H9 (cell line): ENCODE data around the gene NFIX. TPM values are rescaled to one million over a fixed set of nuclear protein-coding genes. Genes with fewer than 3 reads are reported as not detected.

ENCODE experiments used
- DNase-seq: peaks from one replicate; pipeline ENCODE4 v3.0.0-alpha.2; 2017
- H2AFZ ChIP-seq: one replicate; pipeline ENCODE4 v1.6.1; 2013; ENCODE audit warnings: mild to moderate bottlenecking, low read length, control low read depth, moderate library complexity
- H2AK5ac ChIP-seq: 2 replicates; pipeline ENCODE4 v1.6.1; 2013; ENCODE audit warnings: low read length, control low read depth, mixed read lengths; ENCODE audit not compliant: insufficient read length
- H2BK120ac ChIP-seq: one replicate; pipeline ENCODE4 v1.6.1; 2013; ENCODE audit warnings: low read depth, mild to moderate bottlenecking, low read length, control low read depth, inconsistent platforms; ENCODE audit not compliant: poor library complexity, severe bottlenecking
- H2BK12ac ChIP-seq: 2 replicates; pipeline ENCODE4 v1.6.1; 2013; ENCODE audit warnings: low read length, control low read depth, mixed read lengths, low read depth; ENCODE audit not compliant: insufficient read length
- H2BK15ac ChIP-seq: 2 replicates; pipeline ENCODE4 v1.6.1; 2013; ENCODE audit warnings: low read depth, low read length, control low read depth
- H2BK20ac ChIP-seq: one replicate; pipeline ENCODE4 v1.6.1; 2013; ENCODE audit warnings: low read depth, mild to moderate bottlenecking, low read length, control low read depth, inconsistent platforms; ENCODE audit not compliant: poor library complexity, severe bottlenecking
- H2BK5ac ChIP-seq: 2 replicates; pipeline ENCODE4 v1.6.1; 2013; ENCODE audit warnings: low read length, control low read depth, mixed read lengths; ENCODE audit not compliant: insufficient read length
- H3K14ac ChIP-seq: 2 replicates; pipeline ENCODE4 v1.6.1; 2013; ENCODE audit warnings: low read length, control low read depth; ENCODE audit not compliant: insufficient read depth
- H3K18ac ChIP-seq: 2 replicates; pipeline ENCODE4 v1.6.1; 2013; ENCODE audit warnings: low read depth, mild to moderate bottlenecking, mixed read lengths, low read length, control low read depth; ENCODE audit not compliant: insufficient read length
- H3K23ac ChIP-seq: 2 replicates; pipeline ENCODE4 v1.6.1; 2013; ENCODE audit warnings: low read length, control low read depth, mixed read lengths, low read depth; ENCODE audit not compliant: insufficient read length
- H3K23me2 ChIP-seq: 2 replicates; pipeline ENCODE4 v1.6.1; 2013; ENCODE audit warnings: low read depth, mild to moderate bottlenecking, mixed read lengths, low read length, control low read depth; ENCODE audit not compliant: insufficient read length, poor library complexity, severe bottlenecking
- H3K27ac ChIP-seq: 2 replicates; pipeline ENCODE4 v1.5.1; 2013; ENCODE audit warnings: low read length, control low read depth, mixed read lengths, low read depth; ENCODE audit not compliant: insufficient read length
- H3K27me3 ChIP-seq: 2 replicates; pipeline ENCODE4 v1.6.1; 2013; ENCODE audit warnings: low read length, control low read depth, inconsistent platforms; ENCODE audit not compliant: insufficient read depth
- H3K4ac ChIP-seq: 2 replicates; pipeline ENCODE4 v1.6.1; 2013; ENCODE audit warnings: low read depth, mild to moderate bottlenecking, control low read depth, inconsistent platforms, low read length, moderate library complexity
- H3K4me1 ChIP-seq: 2 replicates; pipeline ENCODE4 v1.6.1; 2013; ENCODE audit warnings: low read length, control low read depth, inconsistent platforms; ENCODE audit not compliant: insufficient read depth
- H3K4me2 ChIP-seq: 2 replicates; pipeline ENCODE4 v1.6.1; 2013; ENCODE audit warnings: low read length, control low read depth, mixed read lengths; ENCODE audit not compliant: insufficient read length, insufficient read depth
- H3K56ac ChIP-seq: 2 replicates; pipeline ENCODE4 v1.6.1; 2013; ENCODE audit warnings: low read depth, mild to moderate bottlenecking, mixed read lengths, low read length, control low read depth; ENCODE audit not compliant: insufficient read length
- H3K79me1 ChIP-seq: 2 replicates; pipeline ENCODE4 v1.6.1; 2013; ENCODE audit warnings: low read depth, mild to moderate bottlenecking, moderate library complexity, low read length, control low read depth, inconsistent platforms; ENCODE audit not compliant: insufficient read depth, poor library complexity, severe bottlenecking
- H3K79me2 ChIP-seq: 2 replicates; pipeline ENCODE4 v1.6.1; 2013; ENCODE audit warnings: low read length, control low read depth, inconsistent platforms; ENCODE audit not compliant: insufficient read depth
- H3K9ac ChIP-seq: 2 replicates; pipeline ENCODE4 v1.6.1; 2013; ENCODE audit warnings: low read length, control low read depth, mixed read lengths; ENCODE audit not compliant: insufficient read length; ENCODE audit errors: extremely low read depth
- H3K9me3 ChIP-seq: one replicate; pipeline ENCODE4 v1.6.1; 2013; ENCODE audit warnings: low read depth, low read length, inconsistent platforms; ENCODE audit not compliant: control insufficient read depth
- H3T11ph ChIP-seq: one replicate; pipeline ENCODE4 v1.6.1; 2013; ENCODE audit warnings: mild to moderate bottlenecking, low read length, control low read depth, inconsistent platforms
- H4K20me1 ChIP-seq: one replicate; pipeline ENCODE4 v1.6.1; 2013; ENCODE audit not compliant: control insufficient read depth, insufficient read length, insufficient read depth
- H4K5ac ChIP-seq: 2 replicates; pipeline ENCODE4 v1.6.1; 2013; ENCODE audit warnings: low read depth, mild to moderate bottlenecking, mixed read lengths, low read length, control low read depth; ENCODE audit not compliant: insufficient read length
- H4K8ac ChIP-seq: replicated peaks from 2 replicates; pipeline ENCODE4 v1.6.1; 2013; ENCODE audit warnings: low read length, control low read depth, mixed read lengths, low read depth; ENCODE audit not compliant: insufficient read length
- H4K91ac ChIP-seq: 2 replicates; pipeline ENCODE4 v1.6.1; 2013; ENCODE audit warnings: low read depth, mild to moderate bottlenecking, moderate library complexity, mixed read lengths, low read length, control low read depth; ENCODE audit not compliant: insufficient read length
- H3K27ac Mint-ChIP-seq, 3 experiments: 2 replicates in 2 of 3; 3 replicates in 1 of 3; pipeline ENCODE4 v1.8.0; 2020 to 2021; ENCODE audit warnings: mixed read lengths in 3 of 3, mild to moderate bottlenecking in 1 of 3, moderate library complexity in 1 of 3
- H3K27me3 Mint-ChIP-seq: 2 replicates; pipeline ENCODE4 v1.8.0; 2021; ENCODE audit warnings: low read depth, mild to moderate bottlenecking, moderate library complexity, mixed read lengths
- H3K36me3 Mint-ChIP-seq, 3 experiments: 2 replicates in 2 of 3; 3 replicates in 1 of 3; pipeline ENCODE4 v1.8.0; 2020 to 2021; ENCODE audit warnings: low read depth in 3 of 3, mixed read lengths in 3 of 3; ENCODE audit not compliant: insufficient read depth in 1 of 3
- H3K4me1 Mint-ChIP-seq, 2 experiments: 2 replicates each; pipeline ENCODE4 v1.8.0; 2020; ENCODE audit warnings: mixed read lengths in 2 of 2
- H3K4me3 Mint-ChIP-seq, 2 experiments: 2 replicates in 1 of 2; 3 replicates in 1 of 2; pipeline ENCODE4 v1.8.0; 2020 to 2021; ENCODE audit warnings: mild to moderate bottlenecking in 2 of 2, mixed read lengths in 2 of 2, moderate library complexity in 1 of 2
- H3K9me3 Mint-ChIP-seq, 2 experiments: 2 replicates in 1 of 2; 3 replicates in 1 of 2; pipeline ENCODE4 v1.8.0; 2020; ENCODE audit warnings: mild to moderate bottlenecking in 2 of 2, mixed read lengths in 2 of 2, moderate library complexity in 1 of 2
- WGBS: extraction: QIAGEN DNeasy Blood & Tissue Kit; methylation state at CpG from one replicate; pipeline ENCODE4 v1.1.7; 2013; ENCODE audit warnings: missing lambda C conversion rate, low lambda C conversion rate, mixed read lengths; ENCODE audit not compliant: insufficient read length; ENCODE audit errors: extremely low coverage; 5-methylcytosine and 5-hydroxymethylcytosine counted together
- total RNA-seq: library from RNA; stranded (reverse); gene quantifications from 2 replicates; pipeline ENCODE4 v1.2.1, GENCODE V29; 2021
- TF ChIP-seq, protein P1 (sequence below): fragments of 200-600 bp; sonication (generic); conservative IDR thresholded peaks from 3 replicates; pipeline ENCODE4 v1.8.0; 2021; ENCODE audit warnings: antibody characterized with exemption, mild to moderate bottlenecking

The NFIX gene
- total RNA-seq, 1 experiment from 2014 or later, result 0.31 TPM

DNA sequence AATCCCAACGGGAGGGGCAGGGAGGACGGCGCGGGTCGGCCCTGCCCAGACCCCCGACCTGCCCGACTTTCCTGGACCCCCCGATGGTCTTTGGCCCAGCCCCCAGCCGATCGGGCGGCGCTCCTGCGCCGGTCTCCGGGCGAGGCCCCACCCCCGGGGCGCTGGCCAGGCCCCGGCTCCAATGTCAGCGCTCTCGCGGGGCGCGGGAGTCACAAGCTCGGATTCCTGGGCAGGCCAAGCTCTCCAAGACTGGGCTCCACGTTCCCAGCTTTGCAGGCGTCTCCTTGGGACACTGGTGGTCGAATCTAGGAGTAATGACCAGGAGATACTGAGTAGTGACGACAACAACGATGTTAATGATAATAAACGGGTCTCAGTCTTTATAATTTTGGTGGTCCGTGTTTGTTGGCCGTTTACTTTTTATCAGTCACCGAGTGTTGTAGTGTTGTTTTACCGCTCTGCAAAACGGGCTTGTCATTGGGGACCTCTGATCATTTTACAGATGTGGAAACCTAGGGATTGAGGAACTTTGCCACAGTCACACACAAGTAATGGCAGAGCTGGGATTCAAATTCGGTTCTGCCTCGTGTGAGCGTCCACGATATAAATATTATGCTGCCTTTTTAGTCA, 49.1 kb upstream of the NFIX start:
- no peaks in the 10 kb centered on the region for H3K27me3 Mint-ChIP-seq
- H3K4me1 ChIP-seq, result no peaks in the 10 kb centered on the region
- H3K79me2 ChIP-seq, result no peaks in the 10 kb centered on the region; the same call in 1 of the 2 replicates
- peak overlapping the region; percentile 96 for H3K4me2 ChIP-seq
- H3K4me1 Mint-ChIP-seq, result peaks cover 10 to 22% of the 10 kb centered on the region in 2 experiments
- H3K14ac ChIP-seq, result peak overlapping the region; percentile 60; the same call in 1 of the 2 replicates
- H4K20me1 ChIP-seq, result no peaks in the 10 kb centered on the region
- no peak overlapping the region for H2BK5ac ChIP-seq
- H3K23ac ChIP-seq, result no peak overlapping the region
- H3K27me3 ChIP-seq, result no peaks in the 10 kb centered on the region
- H3K9me3 ChIP-seq, result no peaks in the 10 kb centered on the region
- no peak overlapping the region for H2BK20ac ChIP-seq
- no peak overlapping the region for H2AK5ac ChIP-seq
- no peak overlapping the region for H2BK120ac ChIP-seq
- H3K18ac ChIP-seq, result peak overlapping the region; percentile 82
- WGBS, result no CpG with 5 or more reads among the region's 40 CpGs
- no peak overlapping the region for H4K8ac ChIP-seq
- TF ChIP-seq, protein P1, sequence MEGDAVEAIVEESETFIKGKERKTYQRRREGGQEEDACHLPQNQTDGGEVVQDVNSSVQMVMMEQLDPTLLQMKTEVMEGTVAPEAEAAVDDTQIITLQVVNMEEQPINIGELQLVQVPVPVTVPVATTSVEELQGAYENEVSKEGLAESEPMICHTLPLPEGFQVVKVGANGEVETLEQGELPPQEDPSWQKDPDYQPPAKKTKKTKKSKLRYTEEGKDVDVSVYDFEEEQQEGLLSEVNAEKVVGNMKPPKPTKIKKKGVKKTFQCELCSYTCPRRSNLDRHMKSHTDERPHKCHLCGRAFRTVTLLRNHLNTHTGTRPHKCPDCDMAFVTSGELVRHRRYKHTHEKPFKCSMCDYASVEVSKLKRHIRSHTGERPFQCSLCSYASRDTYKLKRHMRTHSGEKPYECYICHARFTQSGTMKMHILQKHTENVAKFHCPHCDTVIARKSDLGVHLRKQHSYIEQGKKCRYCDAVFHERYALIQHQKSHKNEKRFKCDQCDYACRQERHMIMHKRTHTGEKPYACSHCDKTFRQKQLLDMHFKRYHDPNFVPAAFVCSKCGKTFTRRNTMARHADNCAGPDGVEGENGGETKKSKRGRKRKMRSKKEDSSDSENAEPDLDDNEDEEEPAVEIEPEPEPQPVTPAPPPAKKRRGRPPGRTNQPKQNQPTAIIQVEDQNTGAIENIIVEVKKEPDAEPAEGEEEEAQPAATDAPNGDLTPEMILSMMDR, result no peak
- no peak overlapping the region for H4K5ac ChIP-seq
- H2AFZ ChIP-seq, result no peak overlapping the region
- peaks cover 56 to 83% (median 75%) of the 10 kb centered on the region in 3 experiments for H3K36me3 Mint-ChIP-seq
- H3K9me3 Mint-ChIP-seq, result 0 out of 5 replicates have a peak, but pooled peaks cover 0 to 3% of the 10 kb centered on the region in 2 experiments
- H3K4ac ChIP-seq, result no peak overlapping the region
- peak overlapping the region; percentile 81 to 99 (median 93) for H3K27ac Mint-ChIP-seq
- H3K4me3 Mint-ChIP-seq, result peak overlapping the region; percentile 79 to 90
- no peak overlapping the region for H4K91ac ChIP-seq
- no peaks in the 10 kb centered on the region for H3K79me1 ChIP-seq
- no peak overlapping the region for H2BK12ac ChIP-seq
- DNase-seq, result peak; percentile 87
- no peaks in the 10 kb centered on the region for H3K23me2 ChIP-seq
- H3K56ac ChIP-seq, result no peak overlapping the region
- H3K9ac ChIP-seq, result peak overlapping the region; percentile 97
- H2BK15ac ChIP-seq, result no peak overlapping the region
- no peak overlapping the region for H3T11ph ChIP-seq
- H3K27ac ChIP-seq, result peak overlapping the region; percentile 42
